Liver (tissue), 9 donors: ENCODE results near the gene LEMD1. TPM values are rescaled to one million over a fixed set of nuclear protein-coding genes. Genes with fewer than 3 reads are reported as not detected.
A peak's percentile ranks its signal among the peaks of the same experiment; 100 is the strongest.
"Not testable (repeated sequence)": the region's sequence is repeated elsewhere in the genome, so short reads cannot be mapped to it uniquely, and the experiment has no call there.

Experiments used
- DNase-seq: peaks from one replicate; pipeline ENCODE4 v3.0.0-alpha.2; 2017; ENCODE audit warnings: low spot score
- H3K27ac ChIP-seq, 2 donors: one replicate each; pipeline ENCODE4 v1.7.0; 2013; ENCODE audit warnings: inconsistent platforms in 2 of 2, low read length in 2 of 2, control low read depth in 1 of 2, low read depth in 1 of 2, mild to moderate bottlenecking in 1 of 2
- H3K27me3 ChIP-seq, 4 donors: one replicate each; pipeline versions ENCODE4 v1.6.1 to v1.7.0; 2013; ENCODE audit warnings: low read length in 3 of 4, inconsistent platforms in 1 of 4, mild to moderate bottlenecking in 1 of 4, moderate library complexity in 1 of 4; ENCODE audit not compliant: control insufficient read depth in 4 of 4, insufficient read depth in 4 of 4
- H3K36me3 ChIP-seq, 4 donors: one replicate each; pipeline versions ENCODE4 v1.6.1 to v1.7.0; 2013; ENCODE audit warnings: low read length in 3 of 4, mild to moderate bottlenecking in 3 of 4, low read depth in 1 of 4, moderate library complexity in 1 of 4; ENCODE audit not compliant: control insufficient read depth in 4 of 4, insufficient read depth in 3 of 4
- H3K4me1 ChIP-seq, 4 donors: one replicate each; pipeline versions ENCODE4 v1.6.1 to v1.7.0; 2013; ENCODE audit warnings: low read length in 3 of 4, mild to moderate bottlenecking in 3 of 4, moderate library complexity in 1 of 4; ENCODE audit not compliant: control insufficient read depth in 4 of 4, insufficient read depth in 4 of 4
- H3K4me3 ChIP-seq, 3 donors: one replicate each; pipeline versions ENCODE4 v1.6.1 to v1.7.0; 2013; ENCODE audit warnings: low read length in 3 of 3, control low read depth in 1 of 3, low read depth in 1 of 3, mild to moderate bottlenecking in 1 of 3
- H3K9ac ChIP-seq, 2 donors: one replicate each; pipeline ENCODE4 v1.7.0; 2013; ENCODE audit warnings: low read length in 2 of 2, mild to moderate bottlenecking in 2 of 2, moderate library complexity in 2 of 2, control low read depth in 1 of 2, low read depth in 1 of 2
- H3K9me3 ChIP-seq, 4 donors: one replicate each; pipeline versions ENCODE4 v1.6.1 to v1.7.0; 2013; ENCODE audit warnings: low read length in 3 of 4; ENCODE audit not compliant: control insufficient read depth in 4 of 4
- EGR1 ChIP-seq, 2 donors: IDR thresholded peaks; 2 replicates each; pipeline ENCODE4 v1.6.1; 2016 to 2018; ENCODE audit warnings: antibody characterized with exemption in 2 of 2, low read depth in 2 of 2
- FOXA1 ChIP-seq: IDR thresholded peaks from 2 replicates; pipeline ENCODE4 v1.6.1; 2016; ENCODE audit warnings: antibody characterized with exemption
- FOXA2 ChIP-seq: IDR thresholded peaks from 2 replicates; pipeline ENCODE4 v1.6.1; 2016; ENCODE audit warnings: antibody characterized with exemption
- GABPA ChIP-seq, 2 donors: IDR thresholded peaks in 1 of 2; conservative IDR thresholded peaks in 1 of 2; 2 replicates each; pipeline ENCODE4 v1.6.1; 2016; ENCODE audit warnings: antibody characterized with exemption in 2 of 2, mild to moderate bottlenecking in 1 of 2, moderate library complexity in 1 of 2
- HNF4A ChIP-seq, 2 donors: conservative IDR thresholded peaks; 2 replicates each; pipeline ENCODE4 v1.6.1; 2016; ENCODE audit warnings: antibody characterized with exemption in 2 of 2, mild to moderate bottlenecking in 2 of 2
- HNF4G ChIP-seq: IDR thresholded peaks from 2 replicates; pipeline ENCODE4 v1.6.1; 2016; ENCODE audit warnings: antibody characterized with exemption
- JUND ChIP-seq, 2 donors: IDR thresholded peaks; 2 replicates each; pipeline ENCODE4 v1.6.1; 2016; ENCODE audit warnings: antibody characterized with exemption in 2 of 2
- NR2F2 ChIP-seq: IDR thresholded peaks from 2 replicates; pipeline ENCODE4 v1.6.1; 2016; ENCODE audit warnings: antibody characterized with exemption
- RXRA ChIP-seq, 2 donors: IDR thresholded peaks; 2 replicates each; pipeline ENCODE4 v1.6.1; 2017 to 2018; ENCODE audit warnings: antibody characterized with exemption in 2 of 2, mild to moderate bottlenecking in 1 of 2
- SP1 ChIP-seq: IDR thresholded peaks from 2 replicates; pipeline ENCODE4 v1.6.1; 2018; ENCODE audit warnings: antibody characterized with exemption, mild to moderate bottlenecking
- TAF1 ChIP-seq: conservative IDR thresholded peaks from 2 replicates; pipeline ENCODE4 v1.6.1; 2016; ENCODE audit warnings: antibody characterized with exemption, mild to moderate bottlenecking
- YY1 ChIP-seq: IDR thresholded peaks from 2 replicates; pipeline ENCODE4 v1.6.1; 2016; ENCODE audit warnings: antibody characterized with exemption, mild to moderate bottlenecking
- WGBS: extraction: QIAGEN DNeasy Blood & Tissue Kit; methylation state at CpG from one replicate; pipeline ENCODE4 v1.1.7; 2013; 5-methylcytosine and 5-hydroxymethylcytosine counted together
- polyA plus RNA-seq, 2 donors: library from polyadenylated mRNA; stranded (reverse) in 1 of 2; unstranded in 1 of 2; fragments of 200-250 nt in 1 of 2; fragments of >200 nt in 1 of 2; fragmentation: Nextera tagmentation in 1 of 2; extraction: Ambion mirVana in 1 of 2; gene quantifications; one replicate each; pipeline versions ENCODE4 v1.2.1 to v1.2.3, GENCODE V29; 2013 to 2015
- total RNA-seq, 2 donors: library from RNA; depleted of rRNA; stranded (reverse); fragments of >200 nt; gene quantifications; one replicate each; pipeline ENCODE4 v1.2.3, GENCODE V29; 2014
- TF ChIP-seq, protein P1 (sequence below): IDR thresholded peaks from 2 replicates; pipeline ENCODE4 v1.6.1; 2016; ENCODE audit warnings: antibody characterized with exemption
- TF ChIP-seq, protein P2 (sequence below): IDR thresholded peaks from 2 replicates; pipeline ENCODE4 v1.6.1; 2016; ENCODE audit warnings: antibody characterized with exemption
- TF ChIP-seq, protein P3 (sequence below): IDR thresholded peaks from 2 replicates; pipeline ENCODE4 v1.6.1; 2016; ENCODE audit warnings: antibody characterized with exemption
- TF ChIP-seq, protein P4 (sequence below): fragments of 150-350 bp; IDR thresholded peaks from 2 replicates; pipeline ENCODE4 v1.5.1; 2017; ENCODE audit warnings: improper control_type of control experiment, low read depth, low read length; ENCODE audit not compliant: missing input control
- donor health status: healthy.
- donor health status: healthy.
- donor health status: healthy.
- donor health status: healthy.
- donor health status: healthy.

Gene LEMD1
- total and polyA plus RNA-seq, 4 donors, result not detected

DNA sequence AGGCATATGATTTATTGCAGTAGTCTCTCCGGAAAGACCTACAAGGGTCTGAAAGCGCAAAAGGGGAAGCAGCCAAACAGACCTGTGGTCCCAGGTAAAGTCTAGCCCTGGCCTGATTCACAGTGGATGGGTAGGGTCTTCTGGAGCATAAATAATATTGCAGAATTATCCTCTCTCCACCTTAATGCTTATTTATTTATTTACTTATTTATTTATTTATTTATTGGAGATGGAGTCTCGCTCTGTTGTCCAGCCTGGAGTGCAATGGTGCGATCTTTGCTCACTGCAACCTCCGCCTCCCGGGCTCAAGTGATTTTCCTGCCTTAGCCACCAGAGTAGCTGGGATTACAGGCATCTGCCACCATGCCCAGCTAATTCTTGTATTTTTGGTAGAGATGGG is 53.4 kb downstream of the LEMD1 start:
- no peaks in the 10 kb centered on the region for H3K36me3 ChIP-seq
- WGBS, result 92% methylated on average over 6 of the region's 6 CpGs
- no peak for DNase-seq
- peaks cover 2 to 21% (median 2%) of the 10 kb centered on the region in 4 donors for H3K27me3 ChIP-seq
- no peak overlapping the region for H3K9ac ChIP-seq
- H3K9me3 ChIP-seq, result no peaks in the 10 kb centered on the region
- no peak overlapping the region for H3K4me3 ChIP-seq
- TF ChIP-seq, protein P1, sequence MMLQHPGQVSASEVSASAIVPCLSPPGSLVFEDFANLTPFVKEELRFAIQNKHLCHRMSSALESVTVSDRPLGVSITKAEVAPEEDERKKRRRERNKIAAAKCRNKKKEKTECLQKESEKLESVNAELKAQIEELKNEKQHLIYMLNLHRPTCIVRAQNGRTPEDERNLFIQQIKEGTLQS, result no peak
- TF ChIP-seq HNF4A (conservative IDR thresholded peaks at IDR 0.05) (no peak), JUND (IDR thresholded peaks at IDR 0.05) (no peak), FOXA2 (no peak), HNF4G (no peak), TAF1 (no peak), YY1 (no peak), FOXA1 (no peak), EGR1 (IDR thresholded peaks at IDR 0.05; ENCODE audit: low read depth in 2 of 2) (no peak), GABPA (IDR thresholded peaks at IDR 0.05 in 1 of 2, conservative IDR thresholded peaks at IDR 0.05 in 1 of 2) (no peak), RXRA (IDR thresholded peaks at IDR 0.05) (no peak), SP1 (no peak), NR2F2 (no peak)
- TF ChIP-seq, protein P2, sequence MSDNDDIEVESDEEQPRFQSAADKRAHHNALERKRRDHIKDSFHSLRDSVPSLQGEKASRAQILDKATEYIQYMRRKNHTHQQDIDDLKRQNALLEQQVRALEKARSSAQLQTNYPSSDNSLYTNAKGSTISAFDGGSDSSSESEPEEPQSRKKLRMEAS, result no peak
- TF ChIP-seq, protein P3, sequence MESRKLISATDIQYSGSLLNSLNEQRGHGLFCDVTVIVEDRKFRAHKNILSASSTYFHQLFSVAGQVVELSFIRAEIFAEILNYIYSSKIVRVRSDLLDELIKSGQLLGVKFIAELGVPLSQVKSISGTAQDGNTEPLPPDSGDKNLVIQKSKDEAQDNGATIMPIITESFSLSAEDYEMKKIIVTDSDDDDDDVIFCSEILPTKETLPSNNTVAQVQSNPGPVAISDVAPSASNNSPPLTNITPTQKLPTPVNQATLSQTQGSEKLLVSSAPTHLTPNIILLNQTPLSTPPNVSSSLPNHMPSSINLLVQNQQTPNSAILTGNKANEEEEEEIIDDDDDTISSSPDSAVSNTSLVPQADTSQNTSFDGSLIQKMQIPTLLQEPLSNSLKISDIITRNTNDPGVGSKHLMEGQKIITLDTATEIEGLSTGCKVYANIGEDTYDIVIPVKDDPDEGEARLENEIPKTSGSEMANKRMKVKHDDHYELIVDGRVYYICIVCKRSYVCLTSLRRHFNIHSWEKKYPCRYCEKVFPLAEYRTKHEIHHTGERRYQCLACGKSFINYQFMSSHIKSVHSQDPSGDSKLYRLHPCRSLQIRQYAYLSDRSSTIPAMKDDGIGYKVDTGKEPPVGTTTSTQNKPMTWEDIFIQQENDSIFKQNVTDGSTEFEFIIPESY, result no peak
- TF ChIP-seq, protein P4, sequence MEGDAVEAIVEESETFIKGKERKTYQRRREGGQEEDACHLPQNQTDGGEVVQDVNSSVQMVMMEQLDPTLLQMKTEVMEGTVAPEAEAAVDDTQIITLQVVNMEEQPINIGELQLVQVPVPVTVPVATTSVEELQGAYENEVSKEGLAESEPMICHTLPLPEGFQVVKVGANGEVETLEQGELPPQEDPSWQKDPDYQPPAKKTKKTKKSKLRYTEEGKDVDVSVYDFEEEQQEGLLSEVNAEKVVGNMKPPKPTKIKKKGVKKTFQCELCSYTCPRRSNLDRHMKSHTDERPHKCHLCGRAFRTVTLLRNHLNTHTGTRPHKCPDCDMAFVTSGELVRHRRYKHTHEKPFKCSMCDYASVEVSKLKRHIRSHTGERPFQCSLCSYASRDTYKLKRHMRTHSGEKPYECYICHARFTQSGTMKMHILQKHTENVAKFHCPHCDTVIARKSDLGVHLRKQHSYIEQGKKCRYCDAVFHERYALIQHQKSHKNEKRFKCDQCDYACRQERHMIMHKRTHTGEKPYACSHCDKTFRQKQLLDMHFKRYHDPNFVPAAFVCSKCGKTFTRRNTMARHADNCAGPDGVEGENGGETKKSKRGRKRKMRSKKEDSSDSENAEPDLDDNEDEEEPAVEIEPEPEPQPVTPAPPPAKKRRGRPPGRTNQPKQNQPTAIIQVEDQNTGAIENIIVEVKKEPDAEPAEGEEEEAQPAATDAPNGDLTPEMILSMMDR, result no peak
- peaks cover 0 to 3% (median 0%) of the 10 kb centered on the region in 4 donors for H3K4me1 ChIP-seq
- H3K27ac ChIP-seq, result no peak overlapping the region

DNA sequence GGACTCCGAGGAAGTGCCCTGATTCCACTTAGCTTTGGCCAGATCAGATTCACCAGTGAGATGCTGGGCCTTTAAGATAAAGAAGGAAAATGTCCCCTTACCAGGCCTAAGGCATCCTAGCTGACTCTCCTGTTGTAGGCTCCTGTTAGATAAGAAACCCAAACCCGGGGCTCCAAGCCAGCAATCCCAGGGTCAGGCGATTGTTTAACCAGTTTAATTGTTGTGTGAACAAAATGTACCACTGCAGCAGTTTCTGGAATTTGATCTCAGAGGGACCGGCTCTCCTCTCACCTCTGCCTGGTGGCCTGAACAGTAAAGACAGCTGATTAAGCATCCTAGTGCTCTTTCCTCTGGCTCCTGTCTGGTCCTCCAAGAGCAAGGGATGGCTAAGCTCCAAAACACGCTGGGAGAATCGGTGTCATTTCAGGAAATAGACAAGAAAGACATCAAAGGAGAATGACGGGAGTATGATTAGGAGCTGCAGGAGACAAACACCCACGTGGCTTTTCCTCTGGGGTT is 55.9 kb downstream of the LEMD1 start:
- Histone ChIP-seq H3K27ac (no peak overlapping the region), H3K9me3 (no peaks in the 10 kb centered on the region), H3K36me3 (no peaks in the 10 kb centered on the region), H3K9ac (no peak overlapping the region), H3K4me3 (no peak overlapping the region), H3K27me3 (peaks cover 0 to 17% (median under 1%) of the 10 kb centered on the region in 4 donors), H3K4me1 (no peaks in the 10 kb centered on the region)
- WGBS, result 23% methylated on average over 8 of the region's 8 CpGs
- peak; percentile 37 for TF ChIP-seq NR2F2
- TF ChIP-seq, protein P3, result no peak
- DNase-seq, result no peak

DNA sequence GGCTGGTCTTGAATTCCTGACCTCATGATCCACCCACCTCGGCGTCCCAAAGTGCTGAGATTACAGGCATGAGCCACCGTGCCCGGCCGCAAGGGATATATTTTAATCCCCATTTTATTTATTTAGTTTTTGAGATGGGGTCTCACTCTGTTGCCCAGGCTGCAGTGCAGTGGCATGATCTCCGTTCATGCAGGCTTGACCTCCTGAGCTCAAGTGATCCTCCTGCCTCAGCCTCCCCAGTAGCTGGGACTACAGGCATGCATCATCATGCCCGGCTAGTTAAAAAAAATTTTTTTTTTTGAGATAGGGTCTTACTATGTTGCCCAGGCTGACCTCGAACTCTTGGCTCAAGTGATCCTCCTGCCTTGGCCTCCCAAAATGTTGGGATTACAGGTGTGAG is 56.8 kb downstream of the LEMD1 start:
- DNase-seq, H3K9ac ChIP-seq, H3K9me3 ChIP-seq, H3K27ac ChIP-seq, H3K4me3 ChIP-seq, H3K36me3 ChIP-seq, H3K4me1 ChIP-seq: not testable (repeated sequence)
- WGBS, result 86% methylated on average over 8 of the region's 8 CpGs
- H3K27me3 ChIP-seq, result peaks cover 0 to 21% (median under 1%) of the 10 kb centered on the region in 4 donors
